GF-D8 (cell line): ENCODE measurements around the gene MRPL38.

Experiments
- DNase-seq: peaks from one replicate; lab custom pipeline; 2025; lab: John Stamatoyannopoulos, UW

Gene MRPL38

GRCh38 chr17:75919611-75920010, 14.9 kb upstream of the MRPL38 start:
- no peak for DNase-seq

DNA sequence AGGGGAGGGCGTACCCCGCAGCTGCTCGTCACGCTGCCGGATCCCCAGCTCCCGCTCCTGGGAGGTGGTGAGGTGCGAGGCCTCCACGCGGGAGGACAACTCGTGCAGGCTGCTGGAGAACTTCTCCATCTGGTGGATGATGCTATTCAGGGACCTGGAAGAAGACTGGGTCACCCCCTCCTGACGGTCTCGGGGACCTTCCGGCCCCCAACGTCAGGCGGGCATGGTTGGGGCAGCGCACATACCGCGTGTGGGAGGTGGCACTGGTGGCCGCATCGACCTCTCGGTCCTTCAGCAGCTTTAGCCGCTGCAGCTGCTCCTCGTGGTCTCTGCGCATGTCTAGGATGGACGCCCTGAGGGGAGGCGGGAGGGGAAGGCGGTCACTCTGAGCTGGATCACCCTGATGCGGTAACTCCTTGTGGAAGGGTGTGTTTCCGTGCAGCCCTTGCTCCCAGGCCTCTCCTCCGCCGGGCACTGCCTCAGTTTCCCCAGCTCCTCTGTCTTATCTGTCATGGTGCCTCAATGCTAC, 13.3 kb upstream of the MRPL38 start:
- no peak for DNase-seq

GRCh38 chr17:75917141-75917916, 12.6 kb upstream of the MRPL38 start:
- no peak for DNase-seq

DNA sequence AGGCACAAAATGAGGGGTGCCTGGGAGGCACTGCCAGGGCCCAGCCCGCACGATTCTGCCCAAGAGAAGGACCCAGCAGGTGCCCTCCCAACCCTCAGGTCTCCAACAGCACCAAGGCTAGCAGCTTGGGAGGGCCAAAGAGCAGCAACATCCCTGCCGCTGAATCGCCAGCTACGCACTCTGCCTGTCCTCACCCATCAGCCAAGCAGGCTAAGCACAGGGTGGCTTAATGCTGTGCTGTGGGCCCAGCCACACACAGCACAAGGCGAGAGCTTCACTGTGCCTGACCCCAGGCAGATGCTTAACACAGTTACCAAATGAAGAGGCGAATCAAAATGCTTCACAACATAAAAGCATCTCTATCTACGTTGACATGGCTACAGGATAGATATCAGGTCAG, 10.6 kb upstream of the MRPL38 start:
- no peak for DNase-seq

DNA sequence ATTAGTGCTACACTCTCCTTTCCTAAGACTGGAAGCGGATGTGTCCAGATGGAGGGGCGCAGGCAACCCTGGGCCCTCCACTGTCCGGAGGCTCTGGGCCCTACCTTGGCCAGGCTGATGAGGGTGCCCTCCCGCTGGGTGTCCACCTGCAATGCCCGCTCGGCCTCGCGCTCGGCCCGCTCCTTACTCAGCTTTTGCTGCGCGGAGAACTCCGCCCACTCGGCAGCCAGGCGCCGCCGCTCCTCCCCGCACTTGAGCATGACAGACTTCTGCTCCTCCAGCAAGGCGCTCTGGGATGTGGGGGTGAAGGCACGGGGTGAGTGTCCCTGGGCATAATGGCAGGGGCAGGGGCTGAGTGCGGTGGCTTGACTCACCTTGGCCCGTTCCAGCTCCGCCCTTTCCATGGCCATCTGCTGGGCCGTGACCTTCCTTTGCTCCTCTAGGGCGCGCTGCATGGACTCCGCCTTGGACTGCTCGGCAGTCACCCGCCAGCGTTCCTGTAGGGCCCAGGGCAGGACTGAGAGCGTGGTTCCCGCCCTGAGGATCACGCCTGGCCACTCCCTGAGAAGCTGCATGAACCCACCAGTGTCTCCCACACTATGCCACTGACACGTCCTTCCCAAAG, 10.1 kb upstream of the MRPL38 start:
- DNase-seq = no peak

DNA sequence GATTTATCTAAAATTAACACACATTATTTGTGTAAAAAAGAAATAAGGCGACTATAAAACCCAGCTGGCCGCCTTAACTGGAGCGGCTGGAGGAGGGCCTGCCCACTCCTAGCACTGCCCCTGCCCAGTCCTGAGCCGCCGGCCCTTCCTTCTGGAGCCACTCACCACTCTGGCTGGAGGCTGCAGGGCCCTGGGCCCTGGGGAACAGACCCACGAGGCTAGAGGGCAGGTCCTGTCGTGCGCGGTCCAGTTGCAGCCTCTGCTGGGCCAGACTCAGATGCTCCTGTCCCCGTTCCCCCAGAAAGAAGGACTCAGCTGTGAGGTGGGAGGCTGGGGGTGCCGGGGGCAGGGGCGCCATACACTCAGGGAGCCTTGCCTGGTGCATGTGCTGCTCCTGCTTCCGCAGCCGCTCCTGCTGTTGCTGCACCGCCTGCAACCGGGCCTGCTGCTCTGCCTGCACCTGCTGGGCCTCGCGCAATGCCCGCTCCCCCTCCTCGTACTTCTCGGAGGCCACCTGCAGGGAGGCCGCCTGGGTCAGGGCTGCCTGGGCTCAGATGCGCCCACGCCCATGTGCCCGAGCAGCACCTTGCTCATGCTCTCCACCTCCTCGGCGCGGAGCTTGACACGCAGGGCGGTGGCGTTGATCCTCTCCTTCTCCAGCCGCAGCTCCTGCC, 9.0 kb upstream of the MRPL38 start:
- DNase-seq = no peak

- no peak for DNase-seq
Observed at GRCh38 chr17:75910699-75911098, 6.0 kb upstream of the MRPL38 start.

- no peak for DNase-seq
Observed at GRCh38 chr17:75909812-75910274, 5.2 kb upstream of the MRPL38 start.

DNA sequence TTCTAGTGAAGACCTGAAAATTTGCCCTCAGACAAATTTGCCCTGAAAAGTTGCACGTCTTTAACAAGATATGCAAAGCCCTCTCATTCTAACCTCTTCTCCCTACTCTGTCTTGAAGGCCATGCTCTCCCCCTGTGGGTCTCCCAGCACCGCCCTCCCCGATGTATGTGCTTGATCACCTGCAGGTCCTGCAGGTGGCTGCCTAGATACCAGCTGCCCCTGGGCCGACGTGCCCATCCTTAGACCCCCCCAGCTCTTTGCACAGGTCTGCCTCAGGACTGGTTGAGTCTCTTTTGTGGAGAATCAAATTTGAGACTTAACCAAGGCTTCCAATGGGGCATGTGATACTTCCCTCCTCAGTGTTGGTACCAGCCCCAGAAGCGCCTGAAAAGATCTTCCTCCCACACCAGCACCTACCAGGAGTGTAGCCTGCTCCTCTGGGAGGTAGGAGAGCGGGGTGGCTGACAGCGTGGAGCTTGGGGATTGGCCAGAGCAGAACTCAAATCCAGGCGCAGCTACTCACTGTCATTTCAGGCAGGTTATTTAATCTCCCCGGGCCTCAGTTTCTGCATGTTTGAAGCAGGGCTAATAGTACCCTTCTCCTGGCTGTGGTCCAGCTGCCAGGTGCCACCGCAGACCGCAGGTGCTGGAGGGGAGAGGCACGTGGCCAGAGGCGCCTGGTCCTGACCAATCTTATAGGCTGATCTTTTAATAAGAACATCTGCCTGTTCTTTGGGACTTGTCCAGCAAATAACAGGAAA, 4.5 kb upstream of the MRPL38 start:
- DNase-seq = no peak

GRCh38 chr17:75908201-75908600, 3.5 kb upstream of the MRPL38 start:
- DNase-seq = no peak

- DNase-seq = no peak
Observed at GRCh38 chr17:75906143-75906884, 1.6 kb upstream of the MRPL38 start.

GRCh38 chr17:75902406-75902805, 2.3 kb downstream of the MRPL38 start:
- no peak for DNase-seq

DNA sequence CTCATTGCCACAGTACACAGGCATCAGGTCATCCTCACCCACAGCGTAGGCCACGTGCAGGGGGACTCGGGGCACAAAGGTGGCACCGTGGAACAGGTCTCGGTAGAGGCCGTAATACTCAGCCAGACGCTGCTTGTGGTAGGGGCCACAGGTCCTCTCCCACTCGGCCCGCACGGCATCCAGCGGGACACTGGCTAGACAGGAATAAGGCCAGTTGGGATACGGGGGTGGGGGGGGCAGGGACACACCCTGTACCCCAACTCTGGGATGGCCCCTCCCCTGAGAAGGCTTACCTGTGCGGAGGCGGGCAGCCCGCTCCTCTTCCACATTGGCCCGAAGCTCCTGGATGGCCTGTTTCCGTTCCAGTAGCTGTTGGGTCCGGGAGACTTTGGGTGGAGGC, 3.0 kb downstream of the MRPL38 start:
- no peak for DNase-seq

- no peak for DNase-seq
Observed at GRCh38 chr17:75900691-75901533, 3.8 kb downstream of the MRPL38 start.

DNA sequence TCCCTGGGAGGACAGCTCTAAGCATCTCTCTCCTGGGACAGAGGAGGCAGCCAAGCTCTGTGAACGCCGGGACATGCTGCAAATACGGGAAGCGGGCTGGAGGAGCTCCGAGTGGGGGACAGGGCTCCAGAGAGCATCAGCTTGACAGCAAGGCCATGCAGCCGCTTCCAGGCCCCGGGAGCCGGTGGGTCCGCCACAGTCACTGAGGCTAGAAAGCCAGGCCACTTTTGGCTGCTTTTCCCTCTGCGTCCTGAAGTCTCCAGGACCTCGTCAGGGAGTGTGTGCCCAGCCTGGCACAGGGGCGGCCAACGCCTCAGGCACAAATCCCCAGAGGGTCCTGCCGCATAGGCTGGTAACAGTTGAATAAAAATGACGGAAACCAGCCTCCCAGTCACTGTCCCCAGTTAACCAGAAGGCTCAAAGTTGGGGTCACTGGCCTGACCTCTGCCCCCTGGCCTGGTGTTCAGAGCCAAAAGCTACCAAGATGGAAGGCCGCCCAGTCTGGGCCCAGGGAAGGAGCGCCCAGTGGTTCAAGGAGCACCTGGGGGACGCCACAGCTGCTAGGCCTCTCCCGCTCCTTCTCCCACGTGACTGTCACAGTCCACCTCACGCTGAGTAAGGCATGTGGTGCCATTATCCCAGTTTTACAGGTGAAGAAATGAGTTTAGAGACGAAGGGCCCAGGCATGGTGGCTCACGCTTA, 4.8 kb downstream of the MRPL38 start:
- no peak for DNase-seq

DNA sequence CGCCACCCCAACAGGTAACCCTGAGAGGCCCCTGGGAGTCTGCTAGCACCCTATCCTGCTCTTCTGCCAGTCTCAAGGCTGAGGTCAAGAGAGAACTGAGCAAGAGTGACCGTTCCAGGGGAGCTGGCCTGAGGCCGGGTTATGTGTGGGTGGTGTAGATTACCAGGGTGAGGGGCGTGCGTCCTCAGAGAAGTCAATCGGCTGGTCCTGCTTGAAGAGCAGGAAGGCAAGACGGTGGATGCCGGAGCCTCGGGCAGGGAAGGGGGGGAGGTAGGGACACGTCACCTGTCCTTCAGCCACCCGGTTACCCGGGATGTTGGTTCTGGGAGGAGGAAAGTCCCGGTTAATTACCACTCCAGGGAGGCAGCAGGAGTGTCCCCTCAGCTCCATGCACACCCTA, 5.3 kb downstream of the MRPL38 start:
- DNase-seq = no peak

- no peak for DNase-seq
Observed at GRCh38 chr17:75898791-75899190, 5.9 kb downstream of the MRPL38 start.

GRCh38 chr17:75898065-75898464, 6.6 kb downstream of the MRPL38 start:
- no peak for DNase-seq

DNA sequence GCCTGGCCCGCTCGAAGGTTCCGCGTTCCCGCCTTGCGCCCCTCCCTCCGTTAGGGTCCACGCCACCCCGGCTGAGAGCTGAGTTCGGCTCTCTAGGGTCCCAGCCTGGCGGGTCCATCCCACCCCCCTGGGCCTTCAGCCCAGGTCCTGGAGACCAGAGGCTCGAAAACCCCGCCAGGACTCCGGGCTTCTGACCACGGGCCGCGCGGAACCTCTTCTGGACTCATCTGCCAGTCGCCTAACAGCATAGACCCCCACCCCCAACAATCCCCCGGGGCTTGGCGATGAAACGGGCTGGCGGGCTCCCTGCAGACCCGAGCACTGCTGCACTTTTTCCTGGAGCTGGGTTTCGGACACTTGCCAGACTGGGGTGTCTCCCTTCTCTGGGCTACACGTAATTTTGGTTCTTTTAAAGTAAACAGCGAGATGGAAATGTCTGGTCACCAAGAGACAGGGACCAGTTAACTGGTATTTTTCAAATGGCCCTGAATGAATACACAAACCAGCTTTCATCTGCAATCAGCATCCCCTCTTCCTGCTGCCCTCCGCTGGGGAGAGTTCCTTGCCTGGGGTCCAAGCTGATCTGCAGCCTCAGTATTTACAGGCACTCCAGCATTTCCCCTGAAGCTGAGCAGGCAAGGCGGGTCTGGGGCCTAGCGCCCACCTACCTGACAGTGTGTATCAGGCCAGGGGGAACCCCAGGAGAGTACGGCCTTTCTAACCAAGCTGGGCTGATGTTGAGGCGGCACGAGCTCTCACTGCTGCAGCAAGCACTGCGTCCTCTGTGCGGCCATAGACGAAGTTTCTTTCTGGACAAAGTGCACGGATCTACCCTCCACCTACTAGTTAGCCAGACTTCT, 7.3 kb downstream of the MRPL38 start:
- DNase-seq = no peak
